Measurements from ENCODE around the gene ZNF420.

ZNF420 gene

DNA sequence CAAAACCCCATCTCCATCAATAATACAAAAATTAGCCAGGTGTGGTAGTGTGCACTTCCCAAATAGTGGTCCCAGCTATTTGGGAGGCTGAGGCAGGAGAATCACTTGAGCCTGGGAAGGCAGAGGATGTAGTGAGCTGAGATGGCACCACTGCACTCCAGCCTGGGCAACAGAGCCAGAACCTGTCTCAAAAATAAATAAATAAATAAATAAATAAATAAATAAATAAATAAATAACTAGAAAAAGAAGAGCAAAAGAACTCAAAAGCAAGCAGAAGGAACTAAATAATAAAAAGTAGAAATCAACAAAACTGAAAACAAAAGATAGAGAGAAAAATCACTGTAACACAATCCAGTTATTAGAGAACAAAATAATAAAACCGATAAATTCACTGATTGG is 81.9 kb downstream of the ZNF420 start:
- no peak overlapping the region for H3K4me3 ChIP-seq (ENCODE audit: low read length)
- TF ChIP-seq, protein P1, sequence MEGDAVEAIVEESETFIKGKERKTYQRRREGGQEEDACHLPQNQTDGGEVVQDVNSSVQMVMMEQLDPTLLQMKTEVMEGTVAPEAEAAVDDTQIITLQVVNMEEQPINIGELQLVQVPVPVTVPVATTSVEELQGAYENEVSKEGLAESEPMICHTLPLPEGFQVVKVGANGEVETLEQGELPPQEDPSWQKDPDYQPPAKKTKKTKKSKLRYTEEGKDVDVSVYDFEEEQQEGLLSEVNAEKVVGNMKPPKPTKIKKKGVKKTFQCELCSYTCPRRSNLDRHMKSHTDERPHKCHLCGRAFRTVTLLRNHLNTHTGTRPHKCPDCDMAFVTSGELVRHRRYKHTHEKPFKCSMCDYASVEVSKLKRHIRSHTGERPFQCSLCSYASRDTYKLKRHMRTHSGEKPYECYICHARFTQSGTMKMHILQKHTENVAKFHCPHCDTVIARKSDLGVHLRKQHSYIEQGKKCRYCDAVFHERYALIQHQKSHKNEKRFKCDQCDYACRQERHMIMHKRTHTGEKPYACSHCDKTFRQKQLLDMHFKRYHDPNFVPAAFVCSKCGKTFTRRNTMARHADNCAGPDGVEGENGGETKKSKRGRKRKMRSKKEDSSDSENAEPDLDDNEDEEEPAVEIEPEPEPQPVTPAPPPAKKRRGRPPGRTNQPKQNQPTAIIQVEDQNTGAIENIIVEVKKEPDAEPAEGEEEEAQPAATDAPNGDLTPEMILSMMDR (conservative IDR thresholded peaks at IDR 0.05; ENCODE audit: low read depth, low read length), result no peak
- DNase-seq (ENCODE audit: low read depth), result no peak

DNA sequence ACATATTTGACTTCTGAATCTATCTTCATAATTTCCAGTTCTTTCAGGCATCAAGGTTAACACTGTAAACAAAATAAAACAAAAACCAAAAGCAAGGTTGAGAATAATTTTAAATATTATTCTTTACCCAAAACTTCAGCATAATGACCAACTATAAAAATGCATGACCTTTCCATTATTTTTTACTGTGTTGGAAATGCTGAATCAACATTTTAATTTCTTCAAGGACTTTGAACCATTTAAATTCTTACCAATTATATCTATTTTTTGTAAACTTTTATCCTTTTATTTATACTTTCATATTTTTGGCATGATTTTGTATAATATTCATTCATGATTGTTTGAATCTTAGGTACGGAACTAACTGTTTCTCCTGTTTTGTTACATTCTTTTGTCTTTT is 87.4 kb downstream of the ZNF420 start:
- TF ChIP-seq, protein P1 (conservative IDR thresholded peaks at IDR 0.05; ENCODE audit: low read depth, low read length), result no peak
- DNase-seq (ENCODE audit: low read depth), result no peak
- H3K4me3 ChIP-seq (ENCODE audit: low read length), result no peak overlapping the region

DNA sequence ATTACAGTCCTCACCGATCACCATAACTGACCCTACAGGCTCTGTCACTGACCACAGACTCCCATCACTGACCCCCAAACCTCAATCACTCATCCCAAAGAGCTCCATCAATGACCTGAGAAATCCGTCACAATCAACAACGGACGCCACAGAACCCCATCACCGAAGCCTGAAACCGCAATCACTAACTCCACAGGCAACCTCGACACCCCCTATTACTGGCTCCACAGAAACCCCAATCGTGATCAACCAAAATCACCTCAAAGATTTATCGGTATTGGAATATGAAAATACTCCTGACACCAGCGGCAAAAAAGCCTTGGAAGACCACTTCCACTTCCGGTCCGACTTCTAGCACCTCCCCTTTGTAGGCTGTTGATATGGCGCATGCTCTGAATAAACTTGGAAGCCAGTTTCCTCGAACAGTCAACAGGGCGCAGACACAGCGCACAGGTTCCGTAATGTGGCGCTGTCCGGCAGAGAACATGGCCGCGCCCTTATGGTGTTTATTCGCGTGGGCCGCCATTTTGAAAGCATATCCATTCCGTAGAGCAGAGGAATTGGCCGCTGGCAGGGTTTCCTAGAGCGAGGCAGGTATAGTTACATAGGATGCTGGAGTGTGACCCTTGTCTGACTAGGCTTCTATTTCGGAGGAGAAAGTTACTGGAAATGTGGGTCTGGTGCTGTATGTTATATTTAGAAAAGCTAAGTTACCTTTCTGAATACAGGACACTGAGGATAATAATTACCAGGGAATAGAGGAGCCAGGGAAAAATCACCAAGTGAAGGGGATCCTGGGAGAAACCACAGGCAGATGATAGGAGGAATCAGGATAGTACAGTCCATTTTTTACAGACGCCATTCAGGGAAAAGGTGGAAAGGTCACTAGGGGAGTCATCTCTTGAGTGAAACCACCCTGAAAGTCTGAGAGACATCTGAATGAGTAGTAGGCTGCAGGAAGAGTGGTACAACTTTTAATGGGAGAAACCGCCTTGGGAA is 94.4 kb downstream of the ZNF420 start, which contains the start of gene ZNF585A:
ZNF585A (minus strand) TSS at position 328 of the 999 bp plus-strand sequence. CDS start 2,785 bp downstream, outside the sequence.
- H3K4me3 ChIP-seq (ENCODE audit: low read length), result peak within 1 kb of the TSS; percentile 89
- peak; percentile 95 for DNase-seq (ENCODE audit: low read depth)
- TF ChIP-seq, protein P1 (conservative IDR thresholded peaks at IDR 0.05; ENCODE audit: low read depth, low read length), result peak; percentile 33
